ENCODE measurements around the gene TPGS1.

GRCh38 chr19:478236-478903 lies 28.9 kb upstream of the TPGS1 start:
- TF ChIP-seq CTCF (IDR thresholded peaks at IDR 0.05 in 4 of 5, conservative IDR thresholded peaks at IDR 0.05 in 1 of 5) (no peak), POLR2A (IDR thresholded peaks at IDR 0.05) (no peak)

Measured in gastrocnemius medialis (tissue), 4 donors.